Stimulated activated CD4-positive, alpha-beta T cell treated with anti-CD3 and anti-CD28 coated beads, Interleukin-1b, Interleukin-23, amount 100 ng/mL, for 4 hours (primary cell): Measurements from ENCODE around the gene OR2L8.

Experiments
- DNase-seq, 2 donors: peaks; one replicate each; pipeline ENCODE4 v3.0.0-alpha.2; 2020; ENCODE audit warnings: low read depth in 2 of 2

The OR2L8 gene

GRCh38 chr1:247966532-247967204, 18.0 kb downstream of the OR2L8 start:
- no peak for DNase-seq

DNA sequence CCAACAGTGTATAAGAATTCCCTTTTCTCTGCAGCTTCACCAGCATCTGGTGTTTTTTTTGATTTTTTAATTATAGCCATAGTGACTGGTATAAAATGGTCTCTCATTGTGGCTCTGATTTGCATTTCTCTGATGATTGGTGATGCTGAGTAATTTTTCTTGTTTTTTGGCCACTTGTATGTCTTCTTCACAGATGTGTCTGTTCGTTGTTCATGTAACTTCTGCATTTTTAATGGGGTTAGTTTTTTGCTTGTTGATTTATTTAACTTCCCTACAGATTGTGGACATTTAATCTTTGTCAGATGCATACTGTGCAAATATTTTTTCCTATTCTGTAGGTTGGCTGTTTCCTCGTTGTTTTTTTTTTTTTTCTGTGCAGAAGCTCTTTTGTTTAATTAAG, 44.3 kb downstream of the OR2L8 start:
- no peak for DNase-seq

DNA sequence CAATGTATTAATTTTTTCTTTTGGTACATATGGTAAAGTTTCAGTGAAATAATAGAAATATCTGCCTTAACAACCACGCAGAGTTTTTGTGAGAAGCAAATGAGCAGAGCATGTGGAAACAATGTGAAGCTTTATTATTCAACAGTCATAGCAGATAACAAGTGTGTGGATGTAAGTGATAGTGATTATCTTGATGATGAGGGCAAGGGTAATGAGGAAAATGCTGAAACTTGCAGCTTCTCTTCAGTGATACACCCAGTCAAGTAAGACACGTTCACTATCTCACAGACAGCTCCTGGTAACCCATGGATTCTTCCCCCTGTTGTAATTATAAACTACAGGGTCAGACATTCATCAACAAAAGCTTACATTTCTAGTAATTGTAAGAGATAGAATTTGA, 50.2 kb downstream of the OR2L8 start:
- no peak for DNase-seq
